ENCODE data around the gene MPPED1. TPM values are rescaled to one million over a fixed set of nuclear protein-coding genes. Genes with fewer than 3 reads are reported as not detected.

MPPED1 gene
- total and polyA plus RNA-seq, 2 donors (not counting 1 experiment from before 2014, with no cell fraction given) = not detected

- Histone ChIP-seq H3K36me3 (ENCODE audit: control insufficient read depth, insufficient read depth, low read length) (no peaks in the 10 kb centered on the region), H2AFZ (ENCODE audit: low read length) (no peak overlapping the region), H3K27ac (ENCODE audit: insufficient read depth, low read length) (no peak overlapping the region), H3K9me3 (ENCODE audit: control insufficient read depth, insufficient read depth, low read depth, low read length) (no peaks in the 10 kb centered on the region), H3K27me3 (ENCODE audit: control insufficient read depth, insufficient read depth, low read length) (peaks cover 18% of the 10 kb centered on the region), H4K20me1 (ENCODE audit: control insufficient read depth, extremely low read depth, insufficient read depth, low read length) (no peaks in the 10 kb centered on the region), H3K79me2 (ENCODE audit: control insufficient read depth, insufficient read depth, low read length) (no peaks in the 10 kb centered on the region), H3K9ac (ENCODE audit: insufficient read depth, low read length) (no peak overlapping the region), H3K4me3 (replicated peaks in 1 of 4; ENCODE audit: control extremely low read depth in 1 of 4, insufficient read depth in 1 of 4, low read depth in 3 of 4, low read length in 4 of 4) (no peak overlapping the region), H3K4me1 (ENCODE audit: control insufficient read depth, extremely low read depth, insufficient read depth, low read length) (no peaks in the 10 kb centered on the region), H3K4me2 (ENCODE audit: extremely low read depth, insufficient read depth, low read length) (no peak overlapping the region)
- no peak for DNase-seq (ENCODE audit: low read depth in 2 of 2)
- no peak for TF ChIP-seq EZH2 (IDR thresholded peaks at IDR 0.05; ENCODE audit: low read length, missing control alignments)
- TF ChIP-seq, protein P1, sequence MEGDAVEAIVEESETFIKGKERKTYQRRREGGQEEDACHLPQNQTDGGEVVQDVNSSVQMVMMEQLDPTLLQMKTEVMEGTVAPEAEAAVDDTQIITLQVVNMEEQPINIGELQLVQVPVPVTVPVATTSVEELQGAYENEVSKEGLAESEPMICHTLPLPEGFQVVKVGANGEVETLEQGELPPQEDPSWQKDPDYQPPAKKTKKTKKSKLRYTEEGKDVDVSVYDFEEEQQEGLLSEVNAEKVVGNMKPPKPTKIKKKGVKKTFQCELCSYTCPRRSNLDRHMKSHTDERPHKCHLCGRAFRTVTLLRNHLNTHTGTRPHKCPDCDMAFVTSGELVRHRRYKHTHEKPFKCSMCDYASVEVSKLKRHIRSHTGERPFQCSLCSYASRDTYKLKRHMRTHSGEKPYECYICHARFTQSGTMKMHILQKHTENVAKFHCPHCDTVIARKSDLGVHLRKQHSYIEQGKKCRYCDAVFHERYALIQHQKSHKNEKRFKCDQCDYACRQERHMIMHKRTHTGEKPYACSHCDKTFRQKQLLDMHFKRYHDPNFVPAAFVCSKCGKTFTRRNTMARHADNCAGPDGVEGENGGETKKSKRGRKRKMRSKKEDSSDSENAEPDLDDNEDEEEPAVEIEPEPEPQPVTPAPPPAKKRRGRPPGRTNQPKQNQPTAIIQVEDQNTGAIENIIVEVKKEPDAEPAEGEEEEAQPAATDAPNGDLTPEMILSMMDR (conservative IDR thresholded peaks at IDR 0.05 in 1 of 2, IDR thresholded peaks at IDR 0.05 in 1 of 2; ENCODE audit: low read depth in 1 of 2, low read length in 2 of 2) = no peak
These were observed 4.2 kb upstream of the MPPED1 start for GRCh38 chr22:43407591-43407990.

GRCh38 chr22:43408009-43408408 is 3.8 kb upstream of the MPPED1 start:
- Histone ChIP-seq H3K9ac (ENCODE audit: insufficient read depth, low read length) (no peak overlapping the region), H3K79me2 (ENCODE audit: control insufficient read depth, insufficient read depth, low read length) (no peaks in the 10 kb centered on the region), H3K36me3 (ENCODE audit: control insufficient read depth, insufficient read depth, low read length) (no peaks in the 10 kb centered on the region), H2AFZ (ENCODE audit: low read length) (no peak overlapping the region), H4K20me1 (ENCODE audit: control insufficient read depth, extremely low read depth, insufficient read depth, low read length) (no peaks in the 10 kb centered on the region), H3K27me3 (ENCODE audit: control insufficient read depth, insufficient read depth, low read length) (peaks cover 22% of the 10 kb centered on the region), H3K27ac (ENCODE audit: insufficient read depth, low read length) (no peak overlapping the region), H3K4me2 (ENCODE audit: extremely low read depth, insufficient read depth, low read length) (no peak overlapping the region), H3K4me3 (replicated peaks in 1 of 4; ENCODE audit: control extremely low read depth in 1 of 4, insufficient read depth in 1 of 4, low read depth in 3 of 4, low read length in 4 of 4) (no peak overlapping the region), H3K9me3 (ENCODE audit: control insufficient read depth, insufficient read depth, low read depth, low read length) (no peaks in the 10 kb centered on the region), H3K4me1 (ENCODE audit: control insufficient read depth, extremely low read depth, insufficient read depth, low read length) (no peaks in the 10 kb centered on the region)
- no peak for TF ChIP-seq EZH2 (IDR thresholded peaks at IDR 0.05; ENCODE audit: low read length, missing control alignments)
- no peak for DNase-seq (ENCODE audit: low read depth in 2 of 2)

DNA sequence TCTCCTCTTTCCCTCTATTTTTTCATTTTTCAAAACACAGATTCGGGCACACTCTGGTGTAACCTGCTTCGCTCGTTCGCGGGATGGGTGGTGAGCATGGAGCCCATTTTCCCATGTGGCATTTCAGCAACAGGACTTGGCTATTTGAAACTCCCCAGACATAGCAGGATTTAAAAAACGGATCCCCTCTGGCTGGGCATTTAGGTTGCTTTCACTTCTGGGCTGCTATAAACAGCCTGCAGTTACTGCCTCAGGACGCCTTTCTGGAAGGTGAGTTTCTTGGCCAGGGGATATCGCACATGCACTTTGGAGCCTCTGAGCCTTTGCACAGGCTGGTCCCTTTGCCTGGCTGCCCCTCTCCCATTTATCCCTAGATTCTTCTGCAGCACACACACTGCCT is 2.8 kb upstream of the MPPED1 start:
- DNase-seq (ENCODE audit: low read depth in 2 of 2) = no peak
- Histone ChIP-seq H2AFZ (ENCODE audit: low read length) (no peak overlapping the region), H3K4me3 (replicated peaks in 1 of 4; ENCODE audit: control extremely low read depth in 1 of 4, insufficient read depth in 1 of 4, low read depth in 3 of 4, low read length in 4 of 4) (no peak overlapping the region), H3K27ac (ENCODE audit: insufficient read depth, low read length) (no peak overlapping the region), H3K4me2 (ENCODE audit: extremely low read depth, insufficient read depth, low read length) (no peak overlapping the region), H3K27me3 (ENCODE audit: control insufficient read depth, insufficient read depth, low read length) (peaks cover 29% of the 10 kb centered on the region), H3K79me2 (ENCODE audit: control insufficient read depth, insufficient read depth, low read length) (no peaks in the 10 kb centered on the region), H3K9me3 (ENCODE audit: control insufficient read depth, insufficient read depth, low read depth, low read length) (no peaks in the 10 kb centered on the region), H3K36me3 (ENCODE audit: control insufficient read depth, insufficient read depth, low read length) (no peaks in the 10 kb centered on the region), H4K20me1 (ENCODE audit: control insufficient read depth, extremely low read depth, insufficient read depth, low read length) (no peaks in the 10 kb centered on the region), H3K9ac (ENCODE audit: insufficient read depth, low read length) (no peak overlapping the region), H3K4me1 (ENCODE audit: control insufficient read depth, extremely low read depth, insufficient read depth, low read length) (no peaks in the 10 kb centered on the region)
- TF ChIP-seq, protein P1 (conservative IDR thresholded peaks at IDR 0.05 in 1 of 2, IDR thresholded peaks at IDR 0.05 in 1 of 2; ENCODE audit: low read depth in 1 of 2, low read length in 2 of 2) = no peak
- TF ChIP-seq EZH2 (IDR thresholded peaks at IDR 0.05; ENCODE audit: low read length, missing control alignments) = no peak
